ENCODE measurements around the gene AKAP9.
A peak's percentile ranks its signal among the peaks of the same experiment; 100 is the strongest.
"Not testable (repeated sequence)": the region's sequence is repeated elsewhere in the genome, so short reads cannot be mapped to it uniquely, and the experiment has no call there.

The AKAP9 gene

GRCh38 chr7:91959023-91959422 lies 18.4 kb downstream of the AKAP9 start:
- Mint-ChIP-seq H3K4me3 (no peak overlapping the region), H3K27me3 (ENCODE audit: low read depth, poor library complexity) (no peaks in the 10 kb centered on the region), H3K27ac (no peak overlapping the region), H3K4me1 (no peaks in the 10 kb centered on the region), H3K36me3 (ENCODE audit: low read depth) (peaks cover 25% of the 10 kb centered on the region), H3K9me3 (no peaks in the 10 kb centered on the region)
- no peak for TF ChIP-seq CTCF (IDR thresholded peaks at IDR 0.05)
- DNase-seq, result no peak

GRCh38 chr7:91961816-91962215 lies 21.2 kb downstream of the AKAP9 start:
- DNase-seq, result no peak
- Mint-ChIP-seq H3K9me3 (peaks cover 20% of the 10 kb centered on the region), H3K4me3 (no peak overlapping the region), H3K27ac (no peak overlapping the region), H3K36me3 (ENCODE audit: low read depth) (peaks cover 26% of the 10 kb centered on the region), H3K4me1 (no peaks in the 10 kb centered on the region), H3K27me3 (ENCODE audit: low read depth, poor library complexity) (no peaks in the 10 kb centered on the region)
- no peak for TF ChIP-seq CTCF (IDR thresholded peaks at IDR 0.05)

- H3K9me3 Mint-ChIP-seq, result peaks cover 26% of the 10 kb centered on the region
Measured at GRCh38 chr7:91962419-91962818, 21.8 kb downstream of the AKAP9 start.

GRCh38 chr7:91967513-91967912 lies 26.9 kb downstream of the AKAP9 start:
- Mint-ChIP-seq H3K27ac (peak overlapping the region; percentile 53), H3K9me3 (peaks cover 31% of the 10 kb centered on the region), H3K36me3 (ENCODE audit: low read depth) (peaks cover 50% of the 10 kb centered on the region)
- not testable (repeated sequence) for H3K27me3 Mint-ChIP-seq (ENCODE audit: low read depth, poor library complexity); H3K4me1 Mint-ChIP-seq; DNase-seq; H3K4me3 Mint-ChIP-seq

More at GRCh38 chr7:91962419-91962818, 21.8 kb downstream of the AKAP9 start:
- DNase-seq, result no peak
- H3K27ac Mint-ChIP-seq, result no peak overlapping the region
- no peaks in the 10 kb centered on the region for H3K27me3 Mint-ChIP-seq (ENCODE audit: low read depth, poor library complexity)
- no peaks in the 10 kb centered on the region for H3K4me1 Mint-ChIP-seq
- H3K36me3 Mint-ChIP-seq (ENCODE audit: low read depth), result peaks cover 32% of the 10 kb centered on the region
- no peak overlapping the region for H3K4me3 Mint-ChIP-seq
- TF ChIP-seq CTCF (IDR thresholded peaks at IDR 0.05), result no peak

GRCh38 chr7:91973639-91974038 lies 33.0 kb downstream of the AKAP9 start:
- no peaks in the 10 kb centered on the region for H3K4me1 Mint-ChIP-seq
- no peaks in the 10 kb centered on the region for H3K9me3 Mint-ChIP-seq
- H3K27ac Mint-ChIP-seq, result no peak overlapping the region
- no peak for DNase-seq
- peaks cover 24% of the 10 kb centered on the region for H3K36me3 Mint-ChIP-seq (ENCODE audit: low read depth)
- no peaks in the 10 kb centered on the region for H3K27me3 Mint-ChIP-seq (ENCODE audit: low read depth, poor library complexity)
- no peak for TF ChIP-seq CTCF (IDR thresholded peaks at IDR 0.05)
- H3K4me3 Mint-ChIP-seq, result no peak overlapping the region

GRCh38 chr7:91974066-91974465 lies 33.4 kb downstream of the AKAP9 start:
- Mint-ChIP-seq H3K4me3 (no peak overlapping the region), H3K9me3 (no peaks in the 10 kb centered on the region), H3K27ac (peak overlapping the region; percentile 10), H3K4me1 (no peaks in the 10 kb centered on the region), H3K36me3 (ENCODE audit: low read depth) (peaks cover 26% of the 10 kb centered on the region), H3K27me3 (ENCODE audit: low read depth, poor library complexity) (no peaks in the 10 kb centered on the region)
- TF ChIP-seq CTCF (IDR thresholded peaks at IDR 0.05), result no peak
- DNase-seq, result no peak

All from nephron progenitor cell (in vitro differentiated cells).